GM19463 (cell line): Measurements from ENCODE around the gene CERKL.

Experiments
- ATAC-seq: cut with Tn5 transposase; IDR thresholded peaks from one replicate; pipeline ENCODE4 v1.9.1; 2021; ENCODE audit warnings: mild to moderate bottlenecking, moderate library complexity; ENCODE audit not compliant: unreplicated experiment

Gene CERKL

DNA sequence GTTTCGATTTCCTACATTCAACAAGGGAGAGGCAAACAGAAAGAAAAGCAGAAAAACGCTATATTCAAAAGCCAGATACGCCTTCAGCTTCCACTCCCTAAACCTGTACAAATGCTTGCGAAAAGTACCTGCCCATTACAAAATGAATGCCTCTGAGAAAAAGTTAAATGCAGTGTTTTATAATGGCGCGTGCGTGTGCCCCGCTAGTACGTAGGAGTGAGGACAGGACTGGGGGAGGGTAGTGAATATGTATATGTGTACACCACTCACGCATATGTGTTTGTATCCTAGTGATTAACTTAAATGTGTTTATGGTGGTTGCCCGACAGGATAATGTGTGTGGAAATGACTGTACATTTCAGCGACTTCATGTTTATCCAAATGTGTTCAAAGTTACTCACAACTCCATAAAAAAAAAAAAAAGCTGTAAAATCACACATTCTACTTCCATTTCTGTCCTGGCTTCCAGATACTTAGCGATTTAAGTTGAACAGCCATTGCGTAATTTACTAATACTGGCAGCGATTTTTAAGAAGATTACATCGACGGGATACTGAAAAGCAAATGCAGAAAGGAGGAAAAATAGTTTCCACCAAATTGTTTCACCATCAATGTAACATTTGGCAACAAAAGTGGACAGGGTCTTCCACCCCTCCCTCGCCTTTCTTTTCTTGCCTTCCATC is 22.1 kb upstream of the CERKL start:
- no peak for ATAC-seq

DNA sequence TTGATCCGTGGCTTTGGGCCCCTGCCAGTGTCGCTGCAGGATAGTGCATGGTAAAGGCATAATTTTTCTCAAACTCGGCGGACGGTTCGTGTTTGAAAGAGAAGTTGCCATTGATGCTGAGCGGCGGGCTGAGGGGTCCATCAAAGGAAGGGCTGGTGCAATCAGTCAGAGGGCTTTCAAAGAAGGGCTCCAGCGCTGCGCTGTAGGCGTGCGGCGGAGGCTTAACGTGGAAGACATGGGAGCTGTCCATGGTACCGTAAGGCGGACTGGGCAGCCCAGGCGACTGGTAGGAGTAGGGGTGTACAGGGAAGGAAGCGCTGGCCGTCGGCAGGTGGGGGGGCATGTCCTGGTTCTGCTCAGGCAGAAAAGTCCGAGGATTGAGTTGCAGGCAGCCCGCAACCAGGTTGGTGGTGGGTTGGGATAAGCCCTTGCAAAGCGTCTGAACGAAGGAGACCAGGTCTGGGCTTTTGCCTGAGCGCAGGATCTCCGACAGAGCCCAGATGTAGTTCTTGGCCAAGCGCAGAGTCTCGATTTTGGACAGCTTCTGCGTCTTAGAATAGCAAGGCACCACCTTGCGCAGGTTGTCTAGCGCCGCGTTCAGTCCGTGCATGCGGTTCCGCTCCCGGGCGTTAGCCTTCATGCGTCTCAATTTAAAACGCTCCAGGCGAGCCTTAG is 21.1 kb upstream of the CERKL start:
- peak; percentile 70 for ATAC-seq

DNA sequence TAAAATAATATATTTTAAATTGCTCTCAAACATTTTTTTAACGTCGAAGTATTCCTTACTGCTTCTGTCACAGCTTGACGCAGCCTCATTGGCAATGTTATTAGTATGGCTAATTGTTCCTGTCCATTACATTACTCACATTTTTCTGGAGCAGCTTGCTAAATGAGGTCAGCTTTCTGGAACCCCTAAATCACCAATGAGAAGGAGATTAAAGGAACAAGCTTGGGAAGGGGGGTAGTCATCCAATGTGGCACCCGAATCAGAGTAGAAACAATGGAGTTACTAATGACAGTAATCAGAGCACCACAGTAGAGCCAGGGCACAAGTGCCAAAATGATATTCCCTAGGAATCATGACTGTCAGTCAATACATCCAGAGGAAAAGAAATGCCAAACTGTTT is 18.3 kb upstream of the CERKL start:
- no peak for ATAC-seq

DNA sequence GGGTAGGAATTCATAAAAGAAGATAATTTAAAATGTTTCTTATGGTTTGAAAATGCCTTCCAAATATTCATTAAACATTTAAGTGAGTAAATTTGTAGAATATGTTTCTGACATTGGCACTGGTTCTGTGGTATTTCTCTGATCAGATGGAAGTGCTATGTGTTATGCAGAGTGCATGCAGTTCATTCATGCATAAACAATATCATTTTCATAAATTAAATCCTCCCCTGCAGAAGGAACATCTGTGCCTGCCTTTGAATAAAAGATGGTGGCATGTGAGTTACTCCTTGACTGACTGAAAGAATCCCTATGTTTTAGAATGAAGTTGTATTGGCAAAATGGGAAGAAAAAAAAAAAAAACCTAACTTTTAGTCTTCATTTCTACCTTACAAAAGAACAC is 17.6 kb upstream of the CERKL start:
- ATAC-seq = no peak

DNA sequence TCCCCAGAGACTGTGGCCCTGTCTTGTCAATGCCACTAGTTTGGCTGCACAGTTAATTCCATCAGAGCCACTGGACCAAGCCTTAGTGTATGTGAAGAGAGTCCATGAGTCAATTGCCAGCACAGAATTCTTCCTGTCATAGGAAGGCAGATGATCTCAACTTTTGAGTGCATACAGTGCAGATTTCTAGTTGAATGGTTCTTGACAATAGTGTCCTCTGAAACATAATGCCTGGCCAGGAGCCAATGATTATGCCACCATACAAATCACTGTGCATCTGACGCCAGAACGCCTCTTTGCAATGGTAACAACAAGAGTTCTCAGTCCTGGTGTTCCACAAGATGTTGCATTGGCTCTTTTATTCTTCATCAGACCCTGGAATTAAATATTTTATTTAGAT is 16.3 kb upstream of the CERKL start:
- no peak for ATAC-seq

DNA sequence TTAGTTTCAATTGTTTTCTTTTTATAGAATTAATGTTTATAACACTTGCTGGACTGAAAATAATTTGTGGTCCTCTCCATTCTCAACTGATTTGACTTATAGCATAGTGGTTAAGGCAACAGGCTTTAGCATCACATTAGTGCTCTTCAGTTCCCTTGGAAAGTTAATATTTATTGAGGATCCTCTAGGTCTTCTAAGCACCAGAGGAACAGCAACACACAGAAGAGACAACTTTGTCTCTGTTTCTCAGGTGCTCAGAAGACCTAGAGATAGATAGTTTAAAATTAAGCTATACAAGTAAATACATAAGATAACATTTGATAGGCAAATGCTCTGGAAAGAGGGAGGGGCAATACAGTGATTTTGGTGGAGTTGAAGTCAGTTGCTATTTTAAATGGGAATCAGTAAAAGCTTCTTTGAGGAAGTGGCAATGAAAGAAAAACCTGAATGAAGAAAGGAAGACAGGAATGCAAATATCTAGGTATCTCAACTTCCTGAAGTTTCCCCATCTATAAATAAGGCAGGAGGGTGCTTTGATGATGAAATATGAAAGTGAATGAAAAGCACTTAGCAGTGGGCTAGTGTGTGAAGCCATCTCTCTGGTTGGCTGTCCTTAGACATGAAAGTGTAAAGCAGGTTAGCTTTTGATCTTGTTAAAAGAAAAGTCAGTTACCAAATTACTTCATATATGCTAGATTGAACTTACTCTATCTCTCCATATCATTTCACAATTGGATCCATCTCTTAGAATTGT is 15.5 kb upstream of the CERKL start:
- ATAC-seq = peak; percentile 89

DNA sequence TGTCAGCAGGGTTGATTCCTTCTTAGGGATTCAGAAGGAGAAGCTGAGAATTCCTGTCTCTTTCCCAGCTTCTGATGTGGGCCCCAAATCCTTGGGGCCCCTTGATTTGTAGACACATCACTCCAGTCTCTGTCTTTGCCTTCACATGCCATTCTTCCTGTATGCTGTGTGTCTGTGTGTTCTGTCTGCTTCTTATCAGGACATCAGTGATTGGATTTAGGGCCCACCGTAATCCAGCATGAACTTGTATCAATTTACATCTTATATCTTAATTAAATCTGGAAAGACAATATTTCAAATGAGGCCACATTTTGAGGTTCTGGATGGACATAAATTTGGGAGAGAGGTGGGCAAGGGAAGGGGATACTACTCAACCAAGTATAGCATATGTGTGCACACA is 13.7 kb upstream of the CERKL start:
- no peak for ATAC-seq

DNA sequence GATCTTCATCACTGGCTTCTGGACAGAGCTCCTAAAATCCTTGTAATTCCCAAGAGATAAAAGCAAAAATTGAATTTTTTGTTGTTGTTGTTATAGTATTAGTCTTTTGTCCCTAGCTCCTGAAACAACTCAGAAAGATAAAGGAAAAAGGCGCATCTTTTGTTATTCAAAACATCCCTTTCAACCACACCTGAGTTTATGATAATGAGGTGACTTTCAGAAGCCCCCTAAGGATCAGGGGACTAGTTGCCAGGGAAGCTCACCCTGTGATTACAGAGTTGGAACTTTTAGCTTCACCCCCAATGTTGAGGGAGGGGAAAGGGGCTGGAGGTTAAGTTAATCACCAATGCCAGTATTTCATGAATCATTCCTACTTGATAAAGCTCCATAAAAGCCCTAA is 10.3 kb upstream of the CERKL start:
- ATAC-seq = no peak

DNA sequence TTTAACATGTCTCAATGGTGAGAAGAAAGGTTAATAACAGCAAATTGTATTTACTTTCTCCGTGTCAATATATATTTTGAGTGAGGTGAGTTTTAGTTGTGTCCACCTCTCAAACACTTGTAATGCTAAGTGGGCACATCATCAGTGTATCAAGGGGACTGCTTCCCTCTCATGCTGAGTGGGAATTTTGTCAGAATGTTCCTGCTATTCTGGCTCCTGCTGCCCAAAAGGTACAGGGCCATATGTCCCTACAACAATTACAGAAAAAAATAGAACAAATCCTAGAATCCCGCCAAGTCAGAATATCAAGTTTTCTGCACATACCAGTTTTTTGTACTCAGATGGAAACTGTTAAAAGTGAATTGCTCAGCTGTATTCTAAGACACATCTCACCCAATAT is 5.4 kb upstream of the CERKL start:
- no peak for ATAC-seq

DNA sequence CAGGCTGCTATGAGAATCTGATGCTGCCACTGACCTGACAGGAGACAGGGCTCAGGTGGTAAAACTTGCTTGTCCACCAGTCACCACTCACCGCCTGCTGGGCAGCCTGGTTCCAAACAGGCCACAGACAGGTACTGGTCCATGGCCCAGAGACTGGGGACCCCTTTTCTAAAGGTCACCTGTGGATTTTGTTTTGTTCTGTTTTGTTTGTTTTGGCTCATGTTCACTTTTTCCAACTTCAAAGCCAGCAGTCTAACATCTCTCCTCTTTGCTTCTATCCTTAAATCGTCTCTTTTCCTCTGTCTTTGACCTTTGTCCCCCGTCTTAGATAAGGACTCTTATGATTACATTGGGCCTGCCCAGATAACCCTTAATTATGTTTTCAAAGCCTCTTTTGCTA is 3.3 kb upstream of the CERKL start:
- ATAC-seq = no peak

DNA sequence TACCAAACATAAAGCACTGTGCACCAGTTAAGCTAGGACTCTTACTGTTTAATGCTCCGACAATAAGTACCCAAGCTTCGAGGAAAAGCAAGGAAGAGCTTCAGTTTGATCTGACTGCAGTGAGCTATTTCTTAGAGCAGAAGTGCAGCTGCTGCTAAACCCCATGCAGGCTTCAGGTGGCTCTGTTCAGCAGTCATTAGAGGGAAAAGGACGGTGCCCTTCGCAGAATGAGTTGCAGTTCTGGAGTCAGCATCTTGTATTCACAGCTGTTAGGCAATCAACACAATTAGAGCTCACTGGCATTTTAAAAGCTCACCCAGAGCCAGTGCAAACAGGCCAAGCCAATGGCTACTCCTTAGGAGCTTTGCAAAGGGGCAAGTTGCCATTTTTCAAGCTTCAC is 1.5 kb upstream of the CERKL start:
- no peak for ATAC-seq

DNA sequence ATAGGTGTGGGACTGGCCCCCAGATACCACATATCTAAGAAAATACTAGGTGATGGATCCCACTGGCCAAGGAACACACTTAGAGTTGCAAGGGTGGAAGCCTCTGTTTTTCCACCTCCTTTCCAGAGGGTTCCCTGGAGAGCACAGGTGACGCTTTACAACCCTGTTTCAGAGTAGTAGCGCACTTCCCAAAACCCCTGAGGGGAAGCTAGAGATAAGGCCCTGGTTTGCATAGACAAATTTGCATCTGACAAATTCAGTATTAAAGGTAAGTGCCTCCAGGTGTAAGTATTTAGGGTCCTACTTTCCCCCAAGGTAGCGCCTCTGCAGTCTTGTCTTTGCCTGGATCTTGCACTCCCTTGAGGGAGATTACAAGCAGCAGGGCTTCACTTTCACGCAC is 474 bp upstream of the CERKL start:
- ATAC-seq = no peak

DNA sequence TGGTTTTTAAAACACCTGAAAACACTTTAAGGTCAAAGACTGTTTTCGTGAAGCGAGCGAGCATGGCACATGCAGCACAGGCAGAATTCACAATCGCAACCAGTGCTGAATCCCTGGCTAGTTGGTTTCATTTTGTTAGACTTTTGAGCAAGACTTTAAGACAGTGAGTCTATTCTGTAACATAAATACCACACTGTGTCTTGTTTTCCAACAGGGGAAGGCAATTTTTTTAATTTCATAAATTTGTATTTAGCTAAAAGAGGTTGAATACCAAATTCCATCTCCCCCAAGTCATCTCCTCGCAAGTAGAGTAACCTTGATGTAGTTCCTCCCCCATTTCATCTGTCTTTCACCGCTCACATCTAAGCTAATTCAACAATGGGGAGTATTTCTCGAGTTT is 1.4 kb downstream of the CERKL start:
- no peak for ATAC-seq

DNA sequence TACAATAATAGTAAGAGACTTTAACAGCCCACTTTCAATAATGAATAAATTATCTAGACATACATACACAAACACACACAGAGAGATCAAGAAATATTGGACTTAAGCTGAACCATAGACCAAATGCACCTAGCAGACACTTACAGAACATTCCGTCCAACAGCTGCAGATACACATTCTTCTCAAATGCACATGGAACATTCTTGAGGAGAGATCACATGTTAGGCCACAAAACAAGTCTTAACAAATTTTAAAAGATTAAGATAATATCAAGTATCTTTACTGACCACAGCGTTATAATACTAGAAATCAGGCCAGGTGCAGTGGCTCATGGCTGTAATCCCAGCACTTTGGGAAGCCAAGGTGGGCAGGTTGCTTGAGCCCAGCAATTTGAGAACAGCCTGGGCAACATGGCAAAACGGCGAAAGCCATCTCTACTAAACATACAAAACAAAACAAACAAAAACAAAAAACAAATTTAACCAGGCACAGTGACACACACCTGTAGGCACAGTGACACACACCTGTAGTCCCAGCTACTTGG is 7.4 kb downstream of the CERKL start:
- no peak for ATAC-seq

DNA sequence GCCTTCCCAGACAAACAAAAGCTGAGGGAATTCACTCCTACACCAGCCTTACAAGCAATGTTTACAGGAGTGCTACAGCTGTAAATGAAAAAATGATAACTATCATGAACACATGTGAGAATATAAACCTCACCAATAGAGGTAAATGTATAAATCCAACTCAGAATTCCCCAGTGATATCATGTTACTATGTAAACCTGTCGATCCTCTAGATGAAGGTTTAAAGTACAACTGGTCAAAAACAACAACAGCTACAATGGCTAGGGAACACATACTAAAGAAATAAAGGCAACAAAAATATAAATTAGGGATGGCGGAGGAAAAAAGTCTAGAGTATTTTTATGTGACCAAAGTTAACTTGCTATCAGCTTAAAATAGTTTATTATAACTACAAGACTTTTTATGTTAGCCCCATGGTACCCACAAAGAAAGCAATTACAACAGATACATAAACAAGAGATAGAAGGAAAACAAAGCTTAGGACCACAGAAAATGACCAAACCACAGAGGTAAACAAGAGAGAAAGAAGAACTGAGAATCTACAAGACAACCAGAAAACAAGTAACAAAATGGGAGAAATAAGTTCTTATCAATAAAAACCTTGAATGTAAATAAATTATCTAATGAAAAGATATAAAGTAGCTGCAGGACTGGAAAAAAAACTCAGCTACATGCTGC is 8.3 kb downstream of the CERKL start:
- ATAC-seq = no peak

DNA sequence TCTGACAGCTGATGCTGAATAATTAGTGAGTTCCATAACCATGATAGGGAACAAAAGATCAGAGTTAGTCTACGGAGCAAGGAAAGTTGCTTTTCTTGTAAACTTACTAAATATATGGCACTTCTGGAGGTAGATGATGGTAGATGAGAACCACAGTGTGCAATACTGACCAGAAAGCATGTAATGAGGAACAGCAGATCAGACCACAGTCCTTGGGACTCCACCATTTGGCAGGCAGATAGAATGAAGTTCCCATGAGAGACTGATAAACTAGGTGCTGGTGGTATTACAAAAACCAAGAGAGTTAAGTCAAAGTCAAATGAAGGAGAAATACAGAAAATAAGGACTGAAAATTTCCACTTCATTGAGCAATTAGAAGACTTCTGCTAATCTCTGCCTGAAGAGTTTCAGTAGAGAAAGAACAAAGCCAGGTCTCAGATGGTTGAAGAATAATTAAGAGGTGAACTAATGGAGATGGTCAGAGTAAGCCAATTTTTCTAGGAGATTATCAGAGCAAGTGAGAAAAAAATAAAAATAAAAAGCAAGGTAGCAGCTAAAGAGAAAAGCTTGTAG is 10.4 kb downstream of the CERKL start:
- peak; percentile 60 for ATAC-seq

DNA sequence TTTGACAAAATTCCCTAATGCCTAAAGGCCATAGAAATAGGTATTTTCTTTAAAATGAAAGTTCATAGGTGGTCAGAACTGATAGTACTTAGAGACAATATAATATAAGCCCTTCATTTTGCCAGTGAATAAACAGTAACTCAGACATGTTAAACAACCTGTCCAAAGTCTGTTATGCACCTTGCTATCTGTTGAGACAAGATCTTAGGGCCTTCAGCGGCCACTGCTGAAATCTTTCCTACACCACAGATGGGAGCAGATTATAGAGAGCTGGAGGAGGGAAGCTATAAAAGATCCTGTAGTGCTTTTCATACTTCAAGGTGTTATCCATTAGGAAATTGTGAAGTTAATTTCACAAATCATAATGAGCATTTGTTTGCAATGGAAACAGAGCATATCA is 13.8 kb downstream of the CERKL start:
- no peak for ATAC-seq

DNA sequence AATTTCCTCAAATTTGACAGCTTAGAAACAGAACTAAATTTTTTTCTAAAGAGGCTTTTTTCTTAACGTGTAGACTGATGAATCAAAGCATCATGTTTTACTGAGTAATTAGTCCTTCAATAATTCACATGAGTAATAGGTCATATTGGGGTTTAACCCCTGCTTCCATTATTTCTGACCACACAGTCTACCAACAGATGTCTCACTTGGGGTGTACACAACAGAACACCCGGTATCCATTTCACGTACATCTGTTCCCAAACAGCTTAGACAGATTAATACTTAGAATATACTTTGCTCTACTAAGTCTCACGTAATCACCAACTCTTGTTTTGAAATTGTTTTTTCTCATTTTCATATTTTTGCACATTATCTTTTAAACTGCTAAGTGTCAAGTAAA is 14.8 kb downstream of the CERKL start:
- ATAC-seq = no peak

DNA sequence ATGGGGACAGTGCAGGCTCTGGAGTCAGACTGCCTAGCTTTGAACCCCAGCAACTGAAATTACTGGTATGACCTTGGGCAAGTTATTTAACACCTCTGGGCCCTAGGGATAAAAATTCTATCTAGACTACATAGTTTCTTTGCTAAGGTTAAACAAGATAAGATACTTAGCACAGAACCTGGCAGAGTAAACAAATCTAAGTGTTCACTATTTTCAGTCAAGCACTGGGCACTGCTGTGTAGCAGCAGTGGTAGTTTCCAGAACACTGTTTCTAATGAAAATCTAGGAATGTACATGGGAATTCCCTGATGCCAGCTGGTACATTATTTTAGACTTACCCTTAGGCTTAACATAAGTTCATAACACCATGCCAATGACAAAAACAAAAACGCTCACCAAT is 17.2 kb downstream of the CERKL start:
- ATAC-seq = no peak

DNA sequence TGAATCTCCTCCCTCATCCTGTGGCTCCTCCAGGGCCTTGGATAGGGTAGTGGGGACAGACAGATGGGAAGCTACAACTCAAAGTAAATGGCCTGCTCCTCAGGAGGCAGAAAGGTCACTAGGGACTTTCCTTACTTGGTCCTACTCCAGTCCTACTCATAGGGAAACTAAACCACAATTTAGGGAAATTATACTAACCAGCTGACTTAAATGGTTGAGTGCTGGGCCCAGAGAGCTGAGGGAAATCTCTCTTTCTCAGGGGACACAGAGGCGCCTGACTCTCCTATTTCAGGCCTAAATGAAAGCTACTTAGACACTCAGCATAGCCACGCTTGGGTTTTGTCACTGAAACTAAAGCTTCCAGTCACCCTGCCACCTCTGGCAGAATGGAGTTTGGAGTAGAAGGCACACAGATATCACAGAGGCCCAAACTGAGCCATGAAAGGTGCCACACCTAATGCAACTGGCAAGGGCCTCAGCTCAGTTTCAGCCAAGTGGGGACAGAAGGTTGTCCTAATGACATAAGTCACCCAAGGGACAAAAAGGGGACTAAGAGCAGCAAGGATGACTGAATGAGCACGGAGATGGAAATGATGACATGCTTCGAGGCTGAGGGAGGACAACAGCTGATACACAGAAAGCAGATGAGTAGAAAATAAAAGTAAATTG is 24.0 kb downstream of the CERKL start:
- ATAC-seq = peak; percentile 84
